DOHH2 (cell line): ENCODE results near the gene SCN4B.

Experiments
- H3F3A ChIP-seq: fragments of 200-600 bp; sonication (generic), shearing (Covaris generic); 2 replicates; pipeline ENCODE4 v1.6.0; 2016; ENCODE audit warnings: antibody characterized with exemption, mild to moderate bottlenecking; ENCODE audit not compliant: control insufficient read depth, insufficient read depth
- H3K27ac ChIP-seq: fragments of 200-600 bp; sonication (generic); 2 replicates; pipeline ENCODE4 v1.5.1; 2014; ENCODE audit warnings: low read depth, mild to moderate bottlenecking, low read length, moderate library complexity
- H3K27me3 ChIP-seq: fragments of 200-600 bp; sonication (generic); 2 replicates; pipeline ENCODE4 v1.6.1; 2014; ENCODE audit warnings: mild to moderate bottlenecking, low read length, mixed read lengths; ENCODE audit not compliant: control insufficient read depth
- H3K36me3 ChIP-seq: fragments of 200-600 bp; sonication (generic); 2 replicates; pipeline ENCODE4 v1.6.1; 2014; ENCODE audit warnings: mild to moderate bottlenecking, low read length, moderate library complexity, mixed read lengths; ENCODE audit not compliant: control insufficient read depth
- H3K4me1 ChIP-seq: fragments of 200-600 bp; sonication (generic); 2 replicates; pipeline ENCODE4 v1.6.1; 2014; ENCODE audit warnings: mild to moderate bottlenecking, low read length, mixed read lengths; ENCODE audit not compliant: control insufficient read depth
- H3K4me2 ChIP-seq: fragments of 200-600 bp; sonication (generic); 2 replicates; pipeline ENCODE4 v1.6.0; 2014; ENCODE audit warnings: mild to moderate bottlenecking, low read length, moderate library complexity
- H3K4me3 ChIP-seq: fragments of 200-600 bp; sonication (generic); 2 replicates; pipeline ENCODE4 v1.5.1; 2014; ENCODE audit warnings: mild to moderate bottlenecking, low read length, mixed read lengths
- H3K79me2 ChIP-seq: fragments of 200-600 bp; sonication (generic); 2 replicates; pipeline ENCODE4 v1.6.1; 2014; ENCODE audit warnings: mild to moderate bottlenecking, low read length, mixed read lengths; ENCODE audit not compliant: control insufficient read depth
- H3K9me2 ChIP-seq: fragments of 200-600 bp; sonication (generic); replicated peaks from 2 replicates; pipeline ENCODE4 v1.6.1; 2014; ENCODE audit warnings: mild to moderate bottlenecking, low read length, mixed read lengths; ENCODE audit not compliant: control insufficient read depth
- H3K9me3 ChIP-seq: fragments of 200-600 bp; sonication (generic); 2 replicates; pipeline ENCODE4 v1.6.1; 2014; ENCODE audit warnings: antibody characterized with exemption, low read length, mixed read lengths; ENCODE audit not compliant: control insufficient read depth, insufficient read depth
- H4K20me1 ChIP-seq: fragments of 200-600 bp; sonication (generic); 2 replicates; pipeline ENCODE4 v1.6.0; 2014; ENCODE audit warnings: low read depth, mild to moderate bottlenecking, antibody characterized with exemption, low read length, moderate library complexity; ENCODE audit not compliant: control insufficient read depth, insufficient read depth
- CTCF ChIP-seq: fragments of 200-600 bp; sonication (generic); IDR thresholded peaks from one replicate; pipeline ENCODE4 v1.5.1; 2014; ENCODE audit warnings: antibody characterized with exemption, mild to moderate bottlenecking, low read depth, low read length; ENCODE audit not compliant: poor library complexity, severe bottlenecking
- EZH2phosphoT487 ChIP-seq: fragments of 200-600 bp; sonication (generic); IDR thresholded peaks from 2 replicates; pipeline ENCODE4 v1.6.1; 2017; ENCODE audit warnings: borderline replicate concordance, mild to moderate bottlenecking, antibody characterized with exemption, low read length, moderate library complexity, mixed read lengths

SCN4B gene

GRCh38 chr11:118092907-118093571 lies 59.6 kb downstream of the SCN4B start:
- Histone ChIP-seq H3K9me3 (peaks cover 2% of the 10 kb centered on the region; the same call in 1 of the 2 replicates), H4K20me1 (no peaks in the 10 kb centered on the region), H3K4me2 (no peak overlapping the region), H3K9me2 (no peaks in the 10 kb centered on the region), H3K27me3 (peaks cover 10% of the 10 kb centered on the region), H3K79me2 (no peaks in the 10 kb centered on the region), H3F3A (no peaks in the 10 kb centered on the region), H3K4me3 (no peak overlapping the region), H3K4me1 (peaks cover 11% of the 10 kb centered on the region), H3K36me3 (no peaks in the 10 kb centered on the region), H3K27ac (no peak overlapping the region)
- TF ChIP-seq CTCF (no peak), EZH2phosphoT487 (no peak)

- Histone ChIP-seq H3K27me3 (peaks cover 10% of the 10 kb centered on the region), H3K4me3 (no peak overlapping the region)
- no peak for TF ChIP-seq CTCF
- no peak for TF ChIP-seq EZH2phosphoT487
Observed at GRCh38 chr11:118091690-118092089, 60.9 kb downstream of the SCN4B start.

GRCh38 chr11:118090545-118091162 lies 62.0 kb downstream of the SCN4B start:
- no peaks in the 10 kb centered on the region for H4K20me1 ChIP-seq
- no peaks in the 10 kb centered on the region for H3F3A ChIP-seq
- no peak overlapping the region for H3K4me3 ChIP-seq
- H3K36me3 ChIP-seq: no peaks in the 10 kb centered on the region
- no peak overlapping the region for H3K27ac ChIP-seq
- H3K27me3 ChIP-seq: peaks cover 3% of the 10 kb centered on the region; the same call in 1 of the 2 replicates
- H3K9me3 ChIP-seq: peaks cover 18% of the 10 kb centered on the region; the same call in 1 of the 2 replicates
- TF ChIP-seq CTCF: no peak
- no peak for TF ChIP-seq EZH2phosphoT487
- no peak overlapping the region for H3K4me2 ChIP-seq
- H3K79me2 ChIP-seq: no peaks in the 10 kb centered on the region
- H3K4me1 ChIP-seq: peaks cover 13% of the 10 kb centered on the region
- no peaks in the 10 kb centered on the region for H3K9me2 ChIP-seq

More at GRCh38 chr11:118091690-118092089, 60.9 kb downstream of the SCN4B start:
- no peaks in the 10 kb centered on the region for H3K9me2 ChIP-seq
- H3K4me1 ChIP-seq: peaks cover 13% of the 10 kb centered on the region
- no peaks in the 10 kb centered on the region for H3K79me2 ChIP-seq
- no peaks in the 10 kb centered on the region for H3K36me3 ChIP-seq
- no peak overlapping the region for H3K4me2 ChIP-seq
- no peaks in the 10 kb centered on the region for H3F3A ChIP-seq
- peaks cover 13% of the 10 kb centered on the region; the same call in 1 of the 2 replicates for H3K9me3 ChIP-seq
- H4K20me1 ChIP-seq: no peaks in the 10 kb centered on the region
- H3K27ac ChIP-seq: no peak overlapping the region
